HPDE6-E6E7 (cell line): ENCODE data around the gene CAPN5.
A peak's percentile ranks its signal among the peaks of the same experiment; 100 is the strongest.
"Not testable (repeated sequence)": the region's sequence is repeated elsewhere in the genome, so short reads cannot be mapped to it uniquely, and the experiment has no call there.

Source experiments
- DNase-seq: peaks from one replicate; pipeline ENCODE4 v3.0.0; 2011; ENCODE audit warnings: missing footprints; ENCODE audit errors: extremely low spot score

Gene CAPN5

DNA sequence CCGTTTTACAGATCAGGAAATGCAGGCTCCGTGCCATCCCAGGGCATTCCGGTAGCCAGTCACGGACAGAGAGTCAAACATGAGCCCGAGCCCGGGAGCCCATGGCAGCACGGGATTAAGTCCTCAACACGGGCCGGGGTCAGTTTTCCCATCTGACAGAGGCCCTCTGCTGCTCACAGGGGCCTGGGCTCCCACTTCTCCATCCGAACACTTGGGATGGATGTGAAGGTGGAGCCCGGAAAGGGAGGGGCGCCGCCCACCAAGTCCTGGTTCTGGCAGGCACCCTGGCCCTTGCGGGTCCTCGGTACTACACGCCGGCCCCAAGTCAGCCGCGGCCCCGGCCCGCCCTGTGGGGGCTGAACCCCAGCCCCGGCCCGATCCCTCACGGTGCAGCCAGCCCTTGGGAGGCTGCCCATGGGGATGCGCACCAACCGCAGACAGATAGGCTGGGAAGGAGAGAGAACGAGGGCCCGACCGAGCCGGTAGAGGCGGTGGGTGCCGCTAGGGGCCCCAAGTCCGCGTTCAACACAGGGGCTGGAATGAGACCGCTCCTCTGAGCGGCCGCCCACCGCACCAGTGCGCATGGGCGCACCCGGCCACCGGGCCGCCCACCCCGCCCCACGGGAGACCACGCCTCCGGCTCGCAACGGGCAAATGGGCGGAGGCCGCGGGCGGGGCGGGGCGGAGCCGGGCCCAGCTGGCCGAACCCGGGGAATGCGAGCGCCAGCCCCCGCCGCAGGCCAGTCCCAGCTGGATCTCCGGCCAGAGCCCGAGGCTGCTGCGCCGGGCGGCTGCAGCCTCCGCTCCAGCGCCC is at the start of gene CAPN5:
Gene CAPN5, plus strand, starts transcription at position 743 of the 814 bp plus-strand sequence. CDS start 17,916 bp downstream, outside the sequence.
- peak; percentile 86 for DNase-seq

DNA sequence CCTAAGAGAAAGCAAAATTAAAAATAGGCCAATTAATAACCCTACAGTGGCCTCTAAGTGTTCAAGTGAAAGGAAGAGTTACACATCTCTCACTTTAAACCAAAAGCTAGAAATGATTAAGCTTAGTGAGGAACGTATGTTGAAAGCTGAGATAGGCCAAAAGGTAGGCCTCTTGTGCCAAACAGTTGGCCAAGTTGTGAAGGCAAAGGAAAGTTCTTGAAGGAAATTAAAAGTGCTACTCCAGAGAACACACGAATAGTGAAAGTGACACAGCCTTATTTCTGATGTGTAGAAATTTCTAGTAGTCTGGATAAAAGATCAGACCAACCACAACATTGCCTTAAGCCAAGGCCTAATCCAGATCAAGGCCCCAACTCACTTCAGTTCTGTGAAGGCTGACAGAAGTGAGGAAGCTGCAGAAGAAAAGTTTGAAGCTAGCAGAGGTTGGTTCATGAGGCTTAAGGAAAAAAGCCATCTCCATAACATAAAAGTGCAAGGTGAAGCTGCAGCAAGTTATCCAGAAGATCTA is 48.3 kb upstream of the CAPN5 start:
- not testable (repeated sequence) for DNase-seq

DNA sequence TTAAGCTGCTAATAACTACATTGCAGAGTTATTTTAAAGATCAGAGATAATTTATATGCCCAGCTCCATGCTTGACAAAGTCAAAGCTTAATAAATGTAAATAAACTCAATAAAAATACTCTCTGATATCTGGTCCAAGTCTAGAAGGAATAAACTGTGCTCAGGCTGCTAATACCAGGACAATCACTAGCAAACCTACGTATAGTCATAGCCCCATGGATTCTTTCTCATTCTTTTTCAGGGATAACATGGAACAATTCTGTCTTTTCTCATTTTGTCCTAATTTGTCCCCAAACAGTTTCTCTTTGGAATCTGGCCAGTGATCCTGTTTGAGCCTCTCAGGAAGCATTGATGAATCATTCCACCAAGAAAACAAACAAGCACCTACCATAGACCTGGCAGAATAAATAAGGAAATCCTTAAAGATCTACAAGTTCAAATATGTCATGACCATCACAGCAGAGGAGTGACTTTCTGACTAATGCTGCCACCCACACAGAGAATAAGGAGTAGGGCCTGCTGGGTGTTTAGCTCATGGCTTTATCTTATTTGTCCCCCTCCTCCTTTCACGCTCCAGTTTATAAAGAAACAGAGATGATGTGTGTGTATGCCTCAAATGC is 46.7 kb upstream of the CAPN5 start:
- DNase-seq: peak; percentile 59

GRCh38 chr11:77020734-77021133 is 46.0 kb upstream of the CAPN5 start:
- no peak for DNase-seq

DNA sequence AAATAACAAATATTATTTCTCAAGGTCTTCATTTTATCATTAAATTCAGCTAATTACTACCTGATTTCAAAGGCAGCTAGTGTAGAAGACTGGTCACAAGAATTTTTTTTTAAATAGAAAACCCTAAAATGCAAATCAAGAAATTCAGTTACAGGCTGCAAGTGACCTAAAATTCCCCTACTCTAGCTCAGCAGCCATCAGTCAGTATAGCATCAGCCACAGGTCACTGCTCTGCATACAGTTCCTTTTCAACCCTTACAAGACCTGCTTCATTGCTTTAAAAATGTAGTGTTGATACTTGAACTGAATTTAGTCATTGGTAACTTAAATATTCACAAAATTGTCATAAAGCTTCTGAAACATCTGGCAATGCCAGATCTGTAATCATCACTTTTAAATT is 42.0 kb upstream of the CAPN5 start:
- DNase-seq: no peak

- no peak for DNase-seq
Measured at GRCh38 chr11:77026221-77026620, 40.5 kb upstream of the CAPN5 start.

DNA sequence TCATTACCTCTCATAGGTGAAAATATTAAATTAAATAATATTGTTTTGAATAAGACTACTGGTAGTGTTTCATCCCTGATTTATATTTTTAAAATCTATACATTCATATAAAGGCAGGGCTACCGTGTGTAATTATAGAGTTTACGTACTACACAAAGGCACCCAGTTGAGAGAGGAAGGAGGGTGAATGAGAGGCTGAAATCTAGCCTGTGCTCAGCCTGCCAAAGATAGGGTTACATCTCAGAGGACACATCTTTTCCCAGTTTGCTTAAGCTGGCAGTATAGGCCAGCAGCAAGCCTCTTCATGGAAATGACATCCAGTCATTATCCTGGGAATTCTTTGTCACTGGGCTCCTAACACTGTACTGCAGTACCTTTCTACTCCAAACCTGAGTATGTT is 40.0 kb upstream of the CAPN5 start:
- no peak for DNase-seq

DNA sequence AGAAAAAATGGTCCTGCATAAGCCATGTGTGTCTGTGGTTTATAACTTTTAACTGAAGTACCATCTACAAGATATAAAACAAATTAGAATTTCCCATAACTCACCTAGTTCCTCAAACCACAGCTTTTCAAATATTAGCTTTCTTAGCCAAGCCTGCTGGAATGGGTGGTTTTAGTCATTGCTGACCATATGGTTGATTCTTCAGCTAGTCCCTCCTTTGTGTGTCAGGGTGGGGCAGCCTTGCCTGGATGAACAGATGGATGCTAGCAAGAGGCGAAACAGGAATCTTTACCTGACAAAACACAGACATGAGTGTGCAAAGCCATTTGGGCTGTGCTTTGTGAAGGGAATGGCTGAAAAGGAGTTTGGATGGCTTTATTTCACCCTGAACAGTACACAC is 39.5 kb upstream of the CAPN5 start:
- no peak for DNase-seq

GRCh38 chr11:77029829-77030228 is 36.9 kb upstream of the CAPN5 start:
- DNase-seq: no peak

- DNase-seq: no peak
Measured at GRCh38 chr11:77030834-77031414, 35.8 kb upstream of the CAPN5 start.

GRCh38 chr11:77031599-77031998 is 35.2 kb upstream of the CAPN5 start:
- DNase-seq: no peak

GRCh38 chr11:77035039-77035438 is 31.7 kb upstream of the CAPN5 start:
- no peak for DNase-seq

DNA sequence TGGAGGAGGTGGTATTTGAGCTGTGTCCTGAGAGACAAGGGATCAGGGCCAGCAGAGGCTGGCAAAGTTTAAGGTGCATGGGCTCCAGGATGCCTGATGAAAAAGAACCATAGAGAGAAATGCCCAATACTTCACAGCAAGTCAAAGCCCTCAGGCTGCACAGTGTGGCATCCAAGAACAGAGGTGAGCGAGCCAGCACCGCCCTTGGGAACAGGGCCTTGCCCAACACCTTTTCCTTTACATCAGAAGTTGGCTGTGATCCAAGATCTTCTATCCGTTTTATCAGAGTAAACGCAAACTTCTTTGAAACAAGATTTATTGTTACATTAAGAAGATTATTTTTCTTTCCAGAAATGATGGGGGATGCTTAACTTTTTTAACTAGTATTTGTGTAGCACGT is 31.2 kb upstream of the CAPN5 start:
- DNase-seq: peak; percentile 44

GRCh38 chr11:77036398-77036797 is 30.4 kb upstream of the CAPN5 start:
- no peak for DNase-seq

GRCh38 chr11:77037057-77037456 is 29.7 kb upstream of the CAPN5 start:
- no peak for DNase-seq

DNA sequence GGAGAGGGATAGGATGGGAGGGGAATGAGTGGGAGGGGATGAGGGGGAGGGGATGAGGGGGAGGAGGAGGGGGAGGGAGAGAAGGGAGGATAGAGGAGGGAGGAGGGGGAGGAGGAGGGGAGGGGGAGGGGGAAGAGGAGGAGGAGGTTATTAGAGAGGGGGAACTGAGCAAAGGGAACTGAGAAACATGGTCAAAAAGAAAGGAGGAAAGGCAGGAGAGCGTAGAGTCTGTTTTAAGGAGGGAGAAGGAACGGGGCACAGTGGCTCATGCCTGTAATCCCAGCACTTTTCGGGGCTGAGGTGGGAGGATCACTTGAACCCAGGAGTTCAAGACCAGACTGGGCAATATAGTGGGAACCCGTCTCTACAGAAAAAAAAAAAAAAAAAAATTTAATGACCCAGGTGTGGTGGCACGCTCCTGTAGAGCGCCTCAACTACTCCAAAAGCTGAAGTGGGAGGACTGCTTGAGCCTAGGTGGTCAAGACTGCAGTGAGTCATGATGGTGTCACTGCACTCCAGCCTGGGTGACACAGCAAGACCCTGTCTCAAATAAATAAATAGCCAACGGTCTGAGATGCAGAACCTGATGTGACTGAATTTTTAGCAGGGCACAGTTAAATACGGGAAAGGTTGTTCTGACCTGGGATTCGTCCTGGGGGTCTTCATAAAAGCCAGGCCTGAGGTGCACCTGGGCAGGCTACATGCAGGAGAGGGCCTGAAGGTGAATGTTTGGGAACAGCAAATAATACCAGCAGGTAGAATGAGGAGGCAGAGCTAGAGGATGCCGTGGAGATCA is 28.5 kb upstream of the CAPN5 start:
- no peak for DNase-seq

DNA sequence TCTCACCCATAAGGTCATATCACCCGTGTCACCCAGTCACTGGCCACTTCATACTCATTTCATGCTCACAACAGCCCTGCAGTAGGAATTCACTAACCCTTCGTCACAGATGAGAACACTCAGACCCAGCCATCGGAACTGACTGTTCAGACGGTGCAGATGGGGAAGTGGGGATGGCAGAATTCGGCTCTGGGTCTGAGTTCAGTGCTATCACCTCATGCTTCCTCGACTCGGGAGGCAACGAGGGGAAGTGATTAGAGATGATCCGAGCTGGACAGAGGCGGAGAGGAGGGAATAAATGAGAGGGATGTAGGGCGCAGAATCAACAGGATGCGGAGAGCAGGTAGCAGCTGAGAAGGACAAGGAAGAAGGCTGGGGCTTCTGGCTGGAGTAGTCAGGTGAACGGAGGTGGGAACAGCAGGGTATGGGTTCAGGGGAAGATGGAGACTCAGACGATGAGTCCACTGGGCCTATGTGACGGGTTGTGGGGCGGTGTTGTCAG is 27.9 kb upstream of the CAPN5 start:
- no peak for DNase-seq

DNA sequence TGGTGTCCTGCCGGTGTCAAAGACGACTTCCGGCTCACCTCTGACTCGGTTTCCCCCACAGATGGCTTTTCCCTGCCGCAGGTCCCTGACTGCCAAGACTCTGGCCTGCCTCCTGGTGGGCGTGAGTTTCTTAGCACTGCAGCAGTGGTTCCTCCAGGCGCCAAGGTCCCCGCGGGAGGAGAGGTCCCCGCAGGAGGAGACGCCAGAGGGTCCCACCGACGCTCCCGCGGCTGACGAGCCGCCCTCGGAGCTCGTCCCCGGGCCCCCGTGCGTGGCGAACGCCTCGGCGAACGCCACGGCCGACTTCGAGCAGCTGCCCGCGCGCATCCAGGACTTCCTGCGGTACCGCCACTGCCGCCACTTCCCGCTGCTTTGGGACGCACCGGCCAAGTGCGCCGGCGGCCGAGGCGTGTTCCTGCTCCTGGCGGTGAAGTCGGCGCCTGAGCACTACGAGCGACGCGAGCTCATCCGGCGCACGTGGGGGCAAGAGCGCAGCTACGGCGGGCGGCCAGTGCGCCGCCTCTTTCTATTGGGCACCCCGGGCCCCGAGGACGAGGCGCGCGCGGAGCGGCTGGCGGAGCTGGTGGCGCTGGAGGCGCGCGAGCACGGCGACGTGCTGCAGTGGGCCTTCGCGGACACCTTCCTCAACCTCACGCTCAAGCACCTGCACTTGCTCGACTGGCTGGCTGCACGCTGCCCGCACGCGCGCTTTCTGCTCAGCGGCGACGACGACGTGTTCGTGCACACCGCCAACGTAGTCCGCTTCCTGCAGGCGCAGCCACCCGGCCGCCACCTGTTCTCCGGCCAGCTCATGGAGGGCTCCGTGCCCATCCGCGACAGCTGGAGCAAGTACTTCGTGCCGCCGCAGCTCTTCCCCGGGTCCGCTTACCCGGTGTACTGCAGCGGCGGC is 27.0 kb upstream of the CAPN5 start:
- no peak for DNase-seq

- DNase-seq: no peak
Measured at GRCh38 chr11:77040401-77040777, 26.4 kb upstream of the CAPN5 start.

DNA sequence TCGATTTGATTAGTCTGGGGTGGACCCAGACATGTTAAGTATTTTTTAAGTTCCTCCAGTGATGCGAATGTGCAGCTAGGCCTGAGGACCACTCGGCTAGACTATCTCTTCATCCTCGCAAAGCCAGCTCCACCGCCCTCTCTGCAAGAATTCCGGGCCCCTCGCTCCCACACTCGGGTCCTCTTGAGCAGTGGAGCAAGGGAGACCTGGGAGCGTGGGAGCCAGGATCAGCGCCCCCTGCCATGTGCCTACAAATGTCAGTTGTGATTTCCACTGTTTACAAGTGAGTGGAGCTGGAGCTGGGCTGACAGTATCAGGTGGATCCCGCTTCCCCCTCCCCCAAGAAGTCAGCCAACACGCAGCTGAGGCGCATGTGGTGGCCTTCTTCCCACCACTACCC is 25.9 kb upstream of the CAPN5 start:
- no peak for DNase-seq
